Left lung (tissue), 14 donors: ENCODE results near the gene CDR2L. TPM values are rescaled to one million over a fixed set of nuclear protein-coding genes. Genes with fewer than 3 reads are reported as not detected.
A peak's percentile ranks its signal among the peaks of the same experiment; 100 is the strongest.

ENCODE experiments used
- ATAC-seq: fragments of 200-7000 bp; cut with Tn5 transposase; one replicate; pipeline ENCODE4 v1.9.1; 2020; ENCODE audit warnings: moderate library complexity
- DNase-seq, 4 donors: peaks; one replicate each; pipeline ENCODE4 v3.0.0-alpha.2; 2013 to 2020
- H3K27ac ChIP-seq, 2 donors: fragments of 200-600 bp; sonication (generic) in 1 of 2; one replicate each; pipeline versions ENCODE4 v1.5.0 to v1.8.0; 2020 to 2021
- H3K27me3 ChIP-seq, 2 donors: fragments of 200-600 bp; sonication (generic) in 1 of 2; one replicate each; pipeline versions ENCODE4 v1.5.0 to v1.8.0; 2020 to 2021
- H3K36me3 ChIP-seq, 2 donors: fragments of 200-600 bp; sonication (generic) in 1 of 2; one replicate each; pipeline versions ENCODE4 v1.5.0 to v1.8.0; 2020 to 2021
- H3K4me1 ChIP-seq, 2 donors: fragments of 200-600 bp; one replicate each; pipeline ENCODE4 v1.8.0; 2021
- H3K4me3 ChIP-seq, 2 donors: fragments of 200-600 bp; sonication (generic) in 1 of 2; one replicate each; pipeline versions ENCODE4 v1.5.0 to v1.8.0; 2020 to 2021; ENCODE audit warnings: mild to moderate bottlenecking in 1 of 2
- H3K9me3 ChIP-seq, 2 donors: fragments of 200-600 bp; sonication (generic) in 1 of 2; one replicate each; pipeline versions ENCODE4 v1.5.0 to v1.8.0; 2020 to 2021
- CTCF ChIP-seq, 2 donors: fragments of 200-600 bp; sonication (generic) in 1 of 2; IDR thresholded peaks; one replicate each; pipeline versions ENCODE4 v1.5.0 to v1.8.0; 2021; ENCODE audit warnings: antibody characterized with exemption in 2 of 2
- intact Hi-C, 2 donors: fragments of 100-400 bp; cut with DNase I; formaldehyde crosslinking; loops; one replicate each; pipeline versions ENCODE4 v1.11.2 to v1.14.2; 2022
- long read RNA-seq, 12 donors: library from polyadenylated mRNA in 2 of 12; unstranded in 2 of 12; transcript quantifications; one replicate each; pipeline ENCODE4 v2.0.0 and lab custom pipeline, GENCODE V29; 2019 to 2026
- polyA plus RNA-seq, 6 donors: library from polyadenylated mRNA; unstranded; fragments of 120-200 nt; gene quantifications; one replicate each; pipeline ENCODE4 v1.2.1, GENCODE V29; 2013; ENCODE audit not compliant: insufficient read length in 6 of 6
- total RNA-seq, 2 donors: library from RNA; stranded (reverse); fragmentation: NEBNext Ultra II Directional; extraction: Animal tissue kit (Norgen Biotek cat#: 25700); gene quantifications; one replicate each; pipeline ENCODE4 v1.2.1, GENCODE V29; 2021
- donor health status: DM: no; HTN: yes; CAD: no.
- donor health status: DM: no; HTN: no; CAD: no.

The CDR2L gene
- 10 to 100 TPM; 22.9 to 41.2 TPM for total RNA-seq
- polyA plus RNA-seq, result 10 to 100 TPM; 10.3 to 17.8 (median 13.8) TPM
- long read RNA-seq, donor 1, partial matches to known transcripts, result 0 of 2 reads
- long read RNA-seq, donor 1, other reads (novel, unspliced or antisense), result 0 of 2 reads
- long read RNA-seq, donor 2, transcript CDR2L-201 (5 exons, 3,536 nt), result major isoform, 5 of 5 reads
- long read RNA-seq, donor 2, partial matches to known transcripts, result 0 of 5 reads
- long read RNA-seq, donor 2, other reads (novel, unspliced or antisense), result 0 of 5 reads
- long read RNA-seq, donor 3, partial matches to known transcripts, result 0 of 2 reads
- long read RNA-seq, donor 3, other reads (novel, unspliced or antisense), result 0 of 2 reads
- long read RNA-seq, donor 4, partial matches to known transcripts, result 0 of 4 reads
- long read RNA-seq, donor 4, other reads (novel, unspliced or antisense), result 4 of 4 reads
- long read RNA-seq, donor 5, partial matches to known transcripts, result 0 of 3 reads
- long read RNA-seq, donor 5, other reads (novel, unspliced or antisense), result 0 of 3 reads
- long read RNA-seq, donor 6, result 0 reads
- long read RNA-seq, donor 7, partial matches to known transcripts, result 0 of 1 reads
- long read RNA-seq, donor 7, other reads (novel, unspliced or antisense), result 0 of 1 reads
- long read RNA-seq, donor 8, transcript CDR2L-201 (5 exons, 3,536 nt), result major isoform, 5 of 5 reads
- long read RNA-seq, donor 8, partial matches to known transcripts, result 0 of 5 reads
- long read RNA-seq, donor 8, other reads (novel, unspliced or antisense), result 0 of 5 reads
- long read RNA-seq, donor 9, result 0 reads
- long read RNA-seq, donor 10, partial matches to known transcripts, result 0 of 1 reads
- long read RNA-seq, donor 10, other reads (novel, unspliced or antisense), result 1 of 1 reads
- long read RNA-seq, donor 11, result 0 reads
- long read RNA-seq, donor 12, result 0 reads

DNA sequence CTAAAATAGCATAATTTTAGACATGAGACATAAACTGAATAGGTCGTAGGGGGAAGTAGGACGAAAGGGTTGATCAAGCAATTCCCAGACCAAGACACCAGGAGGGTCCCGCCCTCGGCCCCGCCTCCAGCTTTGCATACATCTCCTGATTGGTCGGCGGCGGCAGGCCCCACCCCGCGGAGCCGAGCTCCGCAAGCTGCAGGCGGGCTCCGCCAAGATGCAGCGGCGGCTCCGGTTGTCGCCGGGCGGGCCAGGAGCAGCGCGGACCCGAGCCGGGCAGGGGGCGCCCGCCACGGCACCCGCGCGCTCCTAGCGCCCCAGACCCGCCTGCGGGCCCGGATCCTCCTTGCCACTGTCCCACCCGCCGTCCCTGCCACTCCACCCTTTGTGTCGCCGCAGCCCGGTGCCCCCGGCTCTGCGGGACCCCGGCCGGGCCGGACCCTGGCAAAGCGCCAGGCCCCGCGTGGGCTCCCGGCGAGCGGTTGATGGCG is at the start of gene CDR2L:
CDR2L (plus strand) TSS at position 215 of the 491 bp plus-strand sequence. CDS start 412 bp downstream, outside the sequence.
- Histone ChIP-seq H3K27ac (peak within 1 kb of the TSS; percentile 80 to 96), H3K27me3 (peaks cover 0 to 26% of the 10 kb centered on the region in 2 donors), H3K4me1 (peaks cover 4 to 41% of the 10 kb centered on the region in 2 donors), H3K9me3 (no peaks in the 10 kb centered on the region), H3K4me3 (peak within 1 kb of the TSS; percentile 63 to 78), H3K36me3 (no peaks in the 10 kb centered on the region)
- intact Hi-C loops, result no loop called here
- peak; percentile 92 to 98 (median 96) for DNase-seq
- peak; percentile 91 for ATAC-seq
- no peak for TF ChIP-seq CTCF (IDR thresholded peaks at IDR 0.05)

DNA sequence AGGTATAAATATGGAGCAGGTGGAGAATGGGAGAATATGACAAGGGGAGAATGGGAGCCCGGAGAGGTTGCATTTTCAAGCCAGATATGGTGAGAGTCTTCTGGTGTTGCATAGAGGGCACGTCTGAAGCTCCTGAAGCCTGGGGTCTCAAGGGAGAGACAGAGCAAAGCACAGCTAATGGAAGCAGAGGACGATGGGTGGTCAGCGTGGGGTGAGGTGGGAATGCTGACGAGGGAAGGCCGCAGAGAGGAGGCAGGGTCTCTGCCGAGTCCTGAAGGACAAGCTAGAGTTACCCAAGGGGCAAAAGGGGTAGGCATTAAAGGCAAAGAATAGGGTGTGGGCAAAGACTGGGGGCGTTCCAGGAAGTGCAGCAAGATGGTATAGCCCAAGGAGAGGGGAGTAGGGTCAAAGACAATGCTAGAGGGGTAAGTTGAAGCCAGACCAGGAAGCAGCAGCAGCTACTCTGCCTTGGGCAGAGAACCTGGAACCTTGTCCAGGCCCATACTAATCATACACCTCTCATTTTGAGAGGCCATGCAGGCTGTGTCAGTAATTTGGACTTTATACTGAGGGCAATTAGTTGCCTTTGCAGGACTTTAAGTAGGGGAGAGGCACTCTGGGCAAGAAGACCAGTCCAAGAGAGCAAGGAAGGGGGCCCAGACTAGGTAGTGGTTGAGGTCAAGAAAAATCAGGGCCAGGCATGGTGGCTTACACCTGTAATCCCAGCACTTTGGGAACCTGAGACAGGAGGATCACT is 49.1 kb upstream of the CDR2L start:
- TF ChIP-seq CTCF (IDR thresholded peaks at IDR 0.05), result no peak
- Histone ChIP-seq H3K9me3 (no peaks in the 10 kb centered on the region), H3K4me1 (peaks cover 0 to 3% of the 10 kb centered on the region in 2 donors), H3K27me3 (peaks cover 46 to 85% of the 10 kb centered on the region in 2 donors), H3K36me3 (no peaks in the 10 kb centered on the region), H3K4me3 (no peak overlapping the region), H3K27ac (no peak overlapping the region)
- DNase-seq, result no peak
- intact Hi-C loops, result no loop called here
- no peak for ATAC-seq

DNA sequence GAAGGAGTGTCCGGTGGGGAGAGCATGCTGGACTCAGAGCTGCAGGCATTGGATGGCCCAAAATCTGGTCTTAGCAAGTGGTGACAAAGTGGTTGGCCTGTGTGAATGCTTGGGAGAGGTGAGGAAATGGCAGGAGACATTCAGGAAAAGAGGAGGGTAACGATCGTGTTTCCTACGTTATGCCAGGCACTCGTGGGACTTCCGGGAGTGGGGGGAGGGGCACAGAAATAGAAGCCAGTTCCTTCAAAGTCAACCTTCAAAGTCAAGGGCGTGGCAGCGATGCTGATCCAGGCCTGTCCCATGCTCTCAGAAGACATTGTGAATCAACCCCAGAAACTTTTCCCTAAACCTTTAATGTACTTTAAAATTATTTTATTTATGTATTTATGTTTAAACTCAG is 47.9 kb upstream of the CDR2L start:
- ATAC-seq, result no peak
- Histone ChIP-seq H3K4me3 (no peak overlapping the region), H3K9me3 (no peaks in the 10 kb centered on the region), H3K27me3 (peaks cover 43 to 83% of the 10 kb centered on the region in 2 donors), H3K27ac (no peak overlapping the region), H3K4me1 (peaks cover 0 to 3% of the 10 kb centered on the region in 2 donors), H3K36me3 (no peaks in the 10 kb centered on the region)
- no peak for TF ChIP-seq CTCF (IDR thresholded peaks at IDR 0.05)
- DNase-seq, result no peak
- intact Hi-C loops, result no loop called here

- no peak for ATAC-seq
- Histone ChIP-seq H3K4me3 (no peak overlapping the region), H3K4me1 (no peaks in the 10 kb centered on the region), H3K27ac (no peak overlapping the region), H3K36me3 (no peaks in the 10 kb centered on the region), H3K9me3 (no peaks in the 10 kb centered on the region), H3K27me3 (peaks cover 26 to 82% of the 10 kb centered on the region in 2 donors)
- intact Hi-C loops, result no loop called here
- DNase-seq, result no peak
- no peak for TF ChIP-seq CTCF (IDR thresholded peaks at IDR 0.05)
Observed at GRCh38 chr17:74941128-74941725, 46.2 kb upstream of the CDR2L start.
